ENCODE results near the gene CCR7. TPM values are rescaled to one million over a fixed set of nuclear protein-coding genes. Genes with fewer than 3 reads are reported as not detected.
A peak's percentile ranks its signal among the peaks of the same experiment; 100 is the strongest.

Gene CCR7
- total and polyA plus RNA-seq, 9 donors, result 0.18 to 2.5 (median 0.37) TPM; not detected in 2

- Histone ChIP-seq H3K27me3 (no peaks in the 10 kb centered on the region), H3K27ac (no peak overlapping the region), H3K4me3 (no peak overlapping the region), H3K9me3 (no peaks in the 10 kb centered on the region), H3K4me1 (ENCODE audit: insufficient read depth) (no peaks in the 10 kb centered on the region), H3K36me3 (no peaks in the 10 kb centered on the region)
- intact Hi-C loops (cut with DNase I), result no loop called here
- WGBS, 3 donors, result 90 to 100% (median 96%) methylated on average over 4 to 5 of the region's 5 CpGs
- TF ChIP-seq CTCF (IDR thresholded peaks at IDR 0.05) (no peak), EP300 (IDR thresholded peaks at IDR 0.05) (no peak), POLR2A (IDR thresholded peaks at IDR 0.05) (no peak)
- peak in 1 of 5 donors; percentile 13 for DNase-seq
These were observed 46.0 kb downstream of the CCR7 start for GRCh38 chr17:40519089-40519775.

GRCh38 chr17:40518401-40519088 is 46.7 kb downstream of the CCR7 start:
- H3K27ac ChIP-seq, result no peak overlapping the region
- WGBS, 3 donors, result 83 to 92% (median 85%) methylated on average over 5 of the region's 5 CpGs
- intact Hi-C loops (cut with DNase I), result no loop called here
- H3K9me3 ChIP-seq, result no peaks in the 10 kb centered on the region
- H3K4me1 ChIP-seq (ENCODE audit: insufficient read depth), result no peaks in the 10 kb centered on the region
- H3K36me3 ChIP-seq, result no peaks in the 10 kb centered on the region
- no peak overlapping the region for H3K4me3 ChIP-seq
- no peak for TF ChIP-seq CTCF (IDR thresholded peaks at IDR 0.05)
- no peak for TF ChIP-seq POLR2A (IDR thresholded peaks at IDR 0.05)
- no peak for TF ChIP-seq EP300 (IDR thresholded peaks at IDR 0.05)
- peak in 1 of 5 donors; percentile 20 for DNase-seq
- no peaks in the 10 kb centered on the region for H3K27me3 ChIP-seq

GRCh38 chr17:40517981-40518380 is 47.3 kb downstream of the CCR7 start:
- WGBS, 3 donors, result 77 to 83% (median 80%) methylated on average over 4 of the region's 4 CpGs
- H3K36me3 ChIP-seq, result no peaks in the 10 kb centered on the region
- H3K27me3 ChIP-seq, result no peaks in the 10 kb centered on the region
- H3K27ac ChIP-seq, result no peak overlapping the region
- no peaks in the 10 kb centered on the region for H3K4me1 ChIP-seq (ENCODE audit: insufficient read depth)
- H3K4me3 ChIP-seq, result no peak overlapping the region
- TF ChIP-seq POLR2A (IDR thresholded peaks at IDR 0.05), result no peak
- TF ChIP-seq EP300 (IDR thresholded peaks at IDR 0.05), result no peak
- no peak for TF ChIP-seq CTCF (IDR thresholded peaks at IDR 0.05)
- intact Hi-C loops (cut with DNase I), result no loop called here
- DNase-seq, result peak in 1 of 5 donors; percentile 13
- no peaks in the 10 kb centered on the region for H3K9me3 ChIP-seq

GRCh38 chr17:40517286-40517662 is 48.0 kb downstream of the CCR7 start:
- H3K27me3 ChIP-seq, result no peaks in the 10 kb centered on the region
- TF ChIP-seq EP300 (IDR thresholded peaks at IDR 0.05), result no peak
- no peak overlapping the region for H3K4me3 ChIP-seq
- 75 to 91% (median 84%) methylated on average over 2 of the region's 2 CpGs for WGBS, 3 donors
- H3K36me3 ChIP-seq, result no peaks in the 10 kb centered on the region
- H3K27ac ChIP-seq, result no peak overlapping the region
- intact Hi-C loops (cut with DNase I), result no loop called here
- no peaks in the 10 kb centered on the region for H3K9me3 ChIP-seq
- DNase-seq, result no peak
- no peaks in the 10 kb centered on the region for H3K4me1 ChIP-seq (ENCODE audit: insufficient read depth)

Data from ovary (tissue), 9 donors.